SK-N-SH treated with all-trans-retinoic acid at 6 μM for 48 hours (cell line): Measurements from ENCODE around the gene SLC5A6.

ENCODE experiments used
- ISL1 ChIP-seq: fragments of 250-450 bp; sonication (Bioruptor Pico); IDR thresholded peaks from 2 replicates; pipeline ENCODE4 v2.1.2; 2022; ENCODE audit warnings: mild to moderate bottlenecking, moderate library complexity
- ZFP3 ChIP-seq: fragments of 250-450 bp; sonication (Bioruptor Pico); IDR thresholded peaks from 2 replicates; pipeline ENCODE4 v1.5.0; 2020; ENCODE audit warnings: mild to moderate bottlenecking, moderate library complexity
- ZFP30 ChIP-seq: fragments of 450-650 bp; formaldehyde crosslinking; IDR thresholded peaks from 2 replicates; pipeline ENCODE4 v1.5.0; 2022; ENCODE audit warnings: mild to moderate bottlenecking, moderate library complexity
- ZNF8 ChIP-seq: fragments of 450-650 bp; formaldehyde crosslinking; IDR thresholded peaks from 2 replicates; pipeline ENCODE4 v1.5.0; 2020; ENCODE audit warnings: mild to moderate bottlenecking, moderate library complexity
- TF ChIP-seq, protein P1 (sequence below): fragments of 250-450 bp; sonication (Bioruptor Pico); IDR thresholded peaks from 2 replicates; pipeline ENCODE4 v1.8.0; 2021; ENCODE audit warnings: low read depth, mild to moderate bottlenecking, moderate library complexity, borderline replicate concordance
- TF ChIP-seq, protein P2 (sequence below): fragments of 250-450 bp; sonication (Bioruptor Pico); IDR thresholded peaks from 2 replicates; pipeline ENCODE4 v1.8.0; 2020; ENCODE audit warnings: mild to moderate bottlenecking, moderate library complexity, borderline replicate concordance

DNA sequence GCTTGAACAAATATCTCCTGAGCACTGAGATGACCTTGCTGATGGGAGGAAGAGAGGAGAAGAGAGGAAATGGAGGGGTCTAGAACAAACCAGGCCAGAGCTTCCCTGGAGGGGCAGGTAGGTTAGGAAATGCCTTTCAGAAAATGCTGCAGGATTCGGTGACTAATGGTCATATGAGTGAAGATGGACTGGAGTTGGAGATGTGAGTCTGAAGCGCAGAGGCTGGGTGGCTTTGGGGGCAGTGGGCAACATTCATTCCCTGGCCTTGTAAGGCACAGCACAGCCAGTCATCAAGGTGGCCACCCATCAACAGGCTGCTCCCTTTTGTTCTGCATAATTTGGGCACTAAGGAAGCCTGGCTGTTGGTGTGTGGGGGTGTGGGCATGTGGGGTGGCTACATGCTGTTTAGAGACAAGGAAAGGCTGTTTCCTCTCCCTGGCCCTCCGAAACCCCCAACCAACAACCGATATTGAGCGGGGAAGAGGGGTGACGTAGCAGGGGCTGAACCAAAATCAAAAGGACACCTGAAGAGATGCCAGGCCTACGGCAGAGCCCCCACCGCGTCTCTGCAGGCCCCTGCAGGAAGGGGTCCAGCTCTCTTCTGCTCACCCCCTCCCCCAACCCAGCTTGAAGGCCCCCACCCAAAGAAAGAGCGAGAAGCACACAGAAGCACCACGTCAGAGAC is 49.3 kb upstream of the SLC5A6 start:
- TF ChIP-seq ISL1 (CRISPR knock-in tag) (no peak), ZNF8 (CRISPR knock-in tag) (no peak), ZFP3 (no peak), ZFP30 (no peak)
- TF ChIP-seq, protein P1, sequence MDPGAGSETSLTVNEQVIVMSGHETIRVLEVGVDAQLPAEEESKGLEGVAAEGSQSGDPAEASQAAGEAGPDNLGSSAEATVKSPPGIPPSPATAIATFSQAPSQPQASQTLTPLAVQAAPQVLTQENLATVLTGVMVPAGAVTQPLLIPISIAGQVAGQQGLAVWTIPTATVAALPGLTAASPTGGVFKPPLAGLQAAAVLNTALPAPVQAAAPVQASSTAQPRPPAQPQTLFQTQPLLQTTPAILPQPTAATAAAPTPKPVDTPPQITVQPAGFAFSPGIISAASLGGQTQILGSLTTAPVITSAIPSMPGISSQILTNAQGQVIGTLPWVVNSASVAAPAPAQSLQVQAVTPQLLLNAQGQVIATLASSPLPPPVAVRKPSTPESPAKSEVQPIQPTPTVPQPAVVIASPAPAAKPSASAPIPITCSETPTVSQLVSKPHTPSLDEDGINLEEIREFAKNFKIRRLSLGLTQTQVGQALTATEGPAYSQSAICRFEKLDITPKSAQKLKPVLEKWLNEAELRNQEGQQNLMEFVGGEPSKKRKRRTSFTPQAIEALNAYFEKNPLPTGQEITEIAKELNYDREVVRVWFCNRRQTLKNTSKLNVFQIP, result no peak
- TF ChIP-seq, protein P2, sequence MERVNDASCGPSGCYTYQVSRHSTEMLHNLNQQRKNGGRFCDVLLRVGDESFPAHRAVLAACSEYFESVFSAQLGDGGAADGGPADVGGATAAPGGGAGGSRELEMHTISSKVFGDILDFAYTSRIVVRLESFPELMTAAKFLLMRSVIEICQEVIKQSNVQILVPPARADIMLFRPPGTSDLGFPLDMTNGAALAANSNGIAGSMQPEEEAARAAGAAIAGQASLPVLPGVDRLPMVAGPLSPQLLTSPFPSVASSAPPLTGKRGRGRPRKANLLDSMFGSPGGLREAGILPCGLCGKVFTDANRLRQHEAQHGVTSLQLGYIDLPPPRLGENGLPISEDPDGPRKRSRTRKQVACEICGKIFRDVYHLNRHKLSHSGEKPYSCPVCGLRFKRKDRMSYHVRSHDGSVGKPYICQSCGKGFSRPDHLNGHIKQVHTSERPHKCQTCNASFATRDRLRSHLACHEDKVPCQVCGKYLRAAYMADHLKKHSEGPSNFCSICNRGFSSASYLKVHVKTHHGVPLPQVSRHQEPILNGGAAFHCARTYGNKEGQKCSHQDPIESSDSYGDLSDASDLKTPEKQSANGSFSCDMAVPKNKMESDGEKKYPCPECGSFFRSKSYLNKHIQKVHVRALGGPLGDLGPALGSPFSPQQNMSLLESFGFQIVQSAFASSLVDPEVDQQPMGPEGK (CRISPR knock-in tag), result no peak
